ENCODE results near the gene LRMDA. TPM values are rescaled to one million over a fixed set of nuclear protein-coding genes. Genes with fewer than 3 reads are reported as not detected.

The LRMDA gene
- total RNA-seq, 1 donor from 2014 or later, result 2.1 TPM

GRCh38 chr10:75655791-75656451 is 224.5 kb downstream of the LRMDA start:
- Mint-ChIP-seq H3K36me3 (ENCODE audit: unreplicated experiment) (no peaks in the 10 kb centered on the region), H3K9me3 (ENCODE audit: unreplicated experiment) (peaks cover 1% of the 10 kb centered on the region), H3K27ac (ENCODE audit: unreplicated experiment) (no peak overlapping the region), H3K4me1 (ENCODE audit: low read depth, unreplicated experiment) (peaks cover 3% of the 10 kb centered on the region), H3K27me3 (ENCODE audit: unreplicated experiment) (no peaks in the 10 kb centered on the region), H3K4me3 (ENCODE audit: unreplicated experiment) (no peak overlapping the region)
- TF ChIP-seq CTCF (IDR thresholded peaks at IDR 0.05; ENCODE audit: partially characterized antibody, unreplicated experiment), result no peak
- no peak for DNase-seq

- no peak for DNase-seq
- Mint-ChIP-seq H3K27ac (ENCODE audit: unreplicated experiment) (no peak overlapping the region), H3K36me3 (ENCODE audit: unreplicated experiment) (no peaks in the 10 kb centered on the region), H3K4me3 (ENCODE audit: unreplicated experiment) (no peak overlapping the region), H3K4me1 (ENCODE audit: low read depth, unreplicated experiment) (peaks cover 3% of the 10 kb centered on the region), H3K27me3 (ENCODE audit: unreplicated experiment) (no peaks in the 10 kb centered on the region), H3K9me3 (ENCODE audit: unreplicated experiment) (peaks cover 1% of the 10 kb centered on the region)
- TF ChIP-seq CTCF (IDR thresholded peaks at IDR 0.05; ENCODE audit: partially characterized antibody, unreplicated experiment), result no peak
These were observed 225.9 kb downstream of the LRMDA start for GRCh38 chr10:75657351-75657750.

GRCh38 chr10:75658036-75658435 is 226.6 kb downstream of the LRMDA start:
- no peak for DNase-seq
- no peak for TF ChIP-seq CTCF (IDR thresholded peaks at IDR 0.05; ENCODE audit: partially characterized antibody, unreplicated experiment)
- Mint-ChIP-seq H3K36me3 (ENCODE audit: unreplicated experiment) (no peaks in the 10 kb centered on the region), H3K4me1 (ENCODE audit: low read depth, unreplicated experiment) (peaks cover 3% of the 10 kb centered on the region), H3K27me3 (ENCODE audit: unreplicated experiment) (no peaks in the 10 kb centered on the region), H3K27ac (ENCODE audit: unreplicated experiment) (no peak overlapping the region), H3K9me3 (ENCODE audit: unreplicated experiment) (peaks cover 1% of the 10 kb centered on the region), H3K4me3 (ENCODE audit: unreplicated experiment) (no peak overlapping the region)

- no peak for TF ChIP-seq CTCF (IDR thresholded peaks at IDR 0.05; ENCODE audit: partially characterized antibody, unreplicated experiment)
- no peak overlapping the region for H3K27ac Mint-ChIP-seq (ENCODE audit: unreplicated experiment)
- H3K9me3 Mint-ChIP-seq (ENCODE audit: unreplicated experiment), result peaks cover 1% of the 10 kb centered on the region
- DNase-seq, result no peak
- no peaks in the 10 kb centered on the region for H3K27me3 Mint-ChIP-seq (ENCODE audit: unreplicated experiment)
- H3K4me1 Mint-ChIP-seq (ENCODE audit: low read depth, unreplicated experiment), result peaks cover 3% of the 10 kb centered on the region
- H3K36me3 Mint-ChIP-seq (ENCODE audit: unreplicated experiment), result no peaks in the 10 kb centered on the region
- H3K4me3 Mint-ChIP-seq (ENCODE audit: unreplicated experiment), result no peak overlapping the region
These were observed 227.1 kb downstream of the LRMDA start for GRCh38 chr10:75658496-75658895.

GRCh38 chr10:75658915-75659314 is 227.5 kb downstream of the LRMDA start:
- DNase-seq, result no peak
- H3K27ac Mint-ChIP-seq (ENCODE audit: unreplicated experiment), result no peak overlapping the region
- H3K4me3 Mint-ChIP-seq (ENCODE audit: unreplicated experiment), result no peak overlapping the region
- no peaks in the 10 kb centered on the region for H3K36me3 Mint-ChIP-seq (ENCODE audit: unreplicated experiment)
- H3K4me1 Mint-ChIP-seq (ENCODE audit: low read depth, unreplicated experiment), result peaks cover 3% of the 10 kb centered on the region
- peaks cover 1% of the 10 kb centered on the region for H3K9me3 Mint-ChIP-seq (ENCODE audit: unreplicated experiment)
- H3K27me3 Mint-ChIP-seq (ENCODE audit: unreplicated experiment), result no peaks in the 10 kb centered on the region
- no peak for TF ChIP-seq CTCF (IDR thresholded peaks at IDR 0.05; ENCODE audit: partially characterized antibody, unreplicated experiment)
